GM21515 (cell line): ENCODE results near the gene TFF3.

Source experiments
- ATAC-seq: cut with Tn5 transposase; IDR thresholded peaks from one replicate; pipeline ENCODE4 v1.9.1; 2021; ENCODE audit not compliant: unreplicated experiment

TFF3 gene

GRCh38 chr21:42272984-42273600, 42.1 kb downstream of the TFF3 start:
- ATAC-seq, result no peak

- ATAC-seq, result no peak
These were observed 42.9 kb downstream of the TFF3 start for GRCh38 chr21:42272109-42272962.

- no peak for ATAC-seq
These were observed 44.1 kb downstream of the TFF3 start for GRCh38 chr21:42271065-42271464.

DNA sequence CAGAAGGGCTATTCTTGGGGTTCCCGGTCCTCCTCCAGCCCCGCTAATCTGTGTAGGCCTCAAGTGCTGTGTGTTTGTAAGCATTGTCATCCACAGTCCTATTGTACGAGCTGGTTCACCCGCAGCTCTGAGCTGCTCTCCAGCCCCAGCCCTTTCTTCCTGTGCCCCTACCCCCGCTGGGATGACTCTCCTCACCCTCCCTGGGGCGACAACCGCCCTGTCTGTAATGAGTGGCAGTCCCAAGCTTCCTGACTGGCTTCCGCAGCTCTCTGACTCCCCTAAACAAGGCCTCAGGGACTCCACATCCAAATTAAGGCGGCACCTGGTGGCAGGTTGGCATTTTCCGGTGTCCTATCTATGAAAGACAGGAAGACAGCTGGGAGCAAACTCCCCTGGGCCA, 45.8 kb downstream of the TFF3 start:
- ATAC-seq, result no peak

DNA sequence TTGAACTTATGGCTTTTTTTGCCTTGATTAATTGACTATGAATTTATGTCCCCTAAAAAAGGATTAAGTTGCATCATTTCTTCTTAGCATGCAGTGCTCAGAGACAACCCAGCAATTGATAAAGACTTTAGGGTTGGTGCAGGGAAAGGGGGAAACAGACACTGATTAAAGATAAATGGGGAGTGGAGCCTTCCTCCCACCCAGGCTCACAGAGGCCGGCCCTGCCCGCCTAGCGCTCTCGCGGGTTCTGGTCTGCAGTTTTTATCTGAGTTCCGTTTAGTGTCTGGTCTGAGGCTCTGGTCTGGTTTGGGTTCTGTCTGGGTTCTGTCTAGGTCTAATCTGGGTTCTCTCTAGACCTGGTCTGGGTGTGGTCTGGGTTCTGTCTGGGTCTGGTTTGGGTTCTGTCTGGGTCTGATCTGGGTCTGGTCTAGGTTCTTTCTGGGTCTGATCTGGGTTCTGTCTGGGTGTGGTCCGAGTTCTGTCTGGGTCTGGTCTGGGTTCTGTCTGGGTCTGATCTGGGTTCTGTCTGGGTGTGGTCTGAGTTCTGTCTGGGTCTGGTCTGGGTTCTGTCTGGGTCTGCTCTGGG, 48.1 kb downstream of the TFF3 start:
- ATAC-seq, result no peak

- ATAC-seq, result no peak
These were observed 49.9 kb downstream of the TFF3 start for GRCh38 chr21:42265231-42265812.

GRCh38 chr21:42264245-42265195, 50.7 kb downstream of the TFF3 start:
- no peak for ATAC-seq

- no peak for ATAC-seq
These were observed 51.5 kb downstream of the TFF3 start for GRCh38 chr21:42263591-42264131.

DNA sequence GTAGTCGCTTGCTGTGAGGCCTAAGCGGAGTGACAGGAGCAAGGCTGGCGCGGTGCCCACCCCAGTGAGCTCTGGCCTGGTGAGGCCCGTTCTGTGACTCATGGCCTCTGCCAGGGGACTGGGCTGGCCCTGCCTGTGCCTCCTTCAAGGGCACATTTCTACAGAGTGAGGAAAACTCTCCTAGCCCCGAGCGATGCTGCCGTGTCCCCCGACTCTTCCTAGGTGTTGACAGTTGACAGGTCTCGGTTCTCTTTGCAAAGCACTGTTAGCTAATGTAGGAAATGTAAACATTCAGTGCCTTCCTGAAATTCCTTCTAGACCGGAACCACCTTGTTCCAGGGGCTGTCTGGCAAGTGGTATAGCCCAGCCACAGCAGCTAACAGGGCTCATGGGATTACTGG, 52.4 kb downstream of the TFF3 start:
- ATAC-seq, result no peak

DNA sequence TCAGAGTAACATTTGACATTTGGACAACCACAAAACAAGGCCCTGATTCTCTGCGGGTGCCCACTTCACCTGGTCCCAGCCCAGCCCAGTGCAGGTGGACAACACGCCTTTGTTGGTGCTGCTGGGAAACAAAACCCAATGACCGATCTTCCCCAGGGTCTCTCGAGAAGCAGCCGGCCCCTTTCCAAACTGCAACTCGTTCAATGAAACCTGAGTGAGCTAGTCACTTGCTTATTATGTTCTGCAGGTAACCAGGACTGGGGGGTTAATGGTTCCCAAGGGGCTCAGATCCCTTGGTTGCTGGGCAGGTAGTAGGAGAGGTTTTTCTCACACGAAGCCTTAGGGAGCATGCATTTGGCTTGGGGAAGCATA, 53.4 kb downstream of the TFF3 start:
- ATAC-seq, result no peak
